H1 (cell line): ENCODE data around the gene OXSR1. TPM values are rescaled to one million over a fixed set of nuclear protein-coding genes. Genes with fewer than 3 reads are reported as not detected.

ENCODE experiments used
- CTCF ChIA-PET: fragments of 300-600 bp; sonication (Branson Sonifier 250); formaldehyde crosslinking; loops from one replicate; lab custom pipeline; 2021; ENCODE audit not compliant: partially characterized antibody; lab: Charles Lee
- POLR2A ChIA-PET: fragments of 300-600 bp; sonication (Branson Sonifier 250); formaldehyde crosslinking; loops from one replicate; lab custom pipeline; 2021; ENCODE audit warnings: inconsistent platforms; ENCODE audit not compliant: partially characterized antibody; lab: Charles Lee
- DNase-seq, 2 experiments: peaks; one replicate each; pipeline versions ENCODE4 v3.0.0 to v3.0.0-alpha.2; 2010 to 2022; ENCODE audit warnings: low spot score in 2 of 2, low read depth in 1 of 2, mixed read lengths in 1 of 2
- FAIRE-seq: peaks from 2 replicates; lab custom pipeline; 2011; peaks lifted over from hg19 to GRCh38; lab: Jason Lieb, UNC
- H2AFZ ChIP-seq: 2 replicates; pipeline ENCODE4 v1.8.1; 2012; ENCODE audit warnings: low read length, inconsistent platforms
- H2AK5ac ChIP-seq: 2 replicates; pipeline ENCODE4 v1.6.1; 2013; ENCODE audit warnings: low read depth, low read length
- H2BK120ac ChIP-seq: replicated peaks from 2 replicates; pipeline ENCODE3; 2013; ENCODE audit warnings: low read depth, low read length, inconsistent platforms
- H2BK12ac ChIP-seq: 2 replicates; pipeline ENCODE4 v1.6.1; 2013; ENCODE audit warnings: low read depth, low read length
- H2BK15ac ChIP-seq: 2 replicates; pipeline ENCODE4 v1.6.1; 2013; ENCODE audit warnings: low read length
- H2BK20ac ChIP-seq: 2 replicates; pipeline ENCODE4 v1.6.1; 2013; ENCODE audit warnings: low read length
- H2BK5ac ChIP-seq: 2 replicates; pipeline ENCODE4 v1.6.1; 2013; ENCODE audit warnings: low read depth, low read length
- H3K14ac ChIP-seq: 2 replicates; pipeline ENCODE4 v1.6.1; 2013; ENCODE audit warnings: inconsistent platforms; ENCODE audit not compliant: insufficient read length
- H3K18ac ChIP-seq: 2 replicates; pipeline ENCODE4 v1.6.1; 2013; ENCODE audit warnings: low read length; ENCODE audit errors: extremely low read depth
- H3K23ac ChIP-seq: 2 replicates; pipeline ENCODE4 v1.6.1; 2013; ENCODE audit warnings: inconsistent platforms; ENCODE audit not compliant: insufficient read length
- H3K23me2 ChIP-seq: 2 replicates; pipeline ENCODE4 v1.6.1; 2013; ENCODE audit warnings: low read depth, low read length
- H3K27ac ChIP-seq: 2 replicates; pipeline ENCODE4 v1.6.1; 2011; ENCODE audit warnings: low read depth, low read length, inconsistent platforms
- H3K27me3 ChIP-seq, 4 experiments: replicated peaks in 1 of 4; 1 replicate in 1 of 4; 2 replicates in 3 of 4; pipeline versions ENCODE4 v1.6.1 to v1.8.1; 2011 to 2013; ENCODE audit warnings: low read length in 3 of 4, mild to moderate bottlenecking in 3 of 4, inconsistent platforms in 2 of 4, mixed read lengths in 2 of 4, moderate library complexity in 1 of 4; ENCODE audit not compliant: control insufficient read depth in 3 of 4, insufficient read depth in 3 of 4; ENCODE audit errors: extremely low read depth in 1 of 4
- H3K36me3 ChIP-seq, 4 experiments: 2 replicates each; pipeline versions ENCODE4 v1.6.1 to v1.8.1; 2011 to 2013; ENCODE audit warnings: mild to moderate bottlenecking in 4 of 4, low read length in 3 of 4, moderate library complexity in 2 of 4, control low read depth in 1 of 4, inconsistent platforms in 1 of 4; ENCODE audit not compliant: insufficient read depth in 4 of 4, control insufficient read depth in 2 of 4
- H3K4ac ChIP-seq: replicated peaks from 2 replicates; pipeline ENCODE3; 2013; ENCODE audit warnings: low read length, low read depth, mixed read lengths, inconsistent platforms; ENCODE audit not compliant: insufficient read length
- H3K4me1 ChIP-seq, 4 experiments: replicated peaks in 1 of 4; 1 replicate in 1 of 4; 2 replicates in 3 of 4; pipeline versions ENCODE4 v1.6.1 to v1.8.1; 2011 to 2013; ENCODE audit warnings: low read length in 3 of 4, inconsistent platforms in 2 of 4, mixed read lengths in 1 of 4; ENCODE audit not compliant: insufficient read depth in 4 of 4, control insufficient read depth in 3 of 4
- H3K4me2 ChIP-seq, 2 experiments: 2 replicates each; pipeline versions ENCODE4 v1.6.1 to v1.8.1; 2011 to 2013; ENCODE audit warnings: low read depth in 2 of 2, low read length in 2 of 2, control low read depth in 1 of 2, inconsistent platforms in 1 of 2, mild to moderate bottlenecking in 1 of 2; ENCODE audit not compliant: insufficient read depth in 1 of 2
- H3K4me3 ChIP-seq, 4 experiments: fragments of 200-600, 300-600 bp in 1 of 4; sonication (generic), shearing (Covaris generic), sonication (Bioruptor Twin) in 1 of 4; 2 replicates each; pipeline versions ENCODE4 v1.5.1 to v1.8.1; 2011 to 2016; ENCODE audit warnings: low read length in 4 of 4, low read depth in 3 of 4, control low read depth in 2 of 4, inconsistent platforms in 2 of 4, mild to moderate bottlenecking in 2 of 4, mixed read lengths in 1 of 4, moderate library complexity in 1 of 4; ENCODE audit not compliant: insufficient read depth in 2 of 4; ENCODE audit errors: extremely low read depth in 1 of 4
- H3K56ac ChIP-seq: replicated peaks from 2 replicates; pipeline ENCODE3; 2013; ENCODE audit warnings: low read depth, mild to moderate bottlenecking, mixed read lengths, low read length, inconsistent platforms; ENCODE audit not compliant: insufficient read length
- H3K79me1 ChIP-seq: 2 replicates; pipeline ENCODE4 v1.6.1; 2013; ENCODE audit warnings: low read depth, low read length, control low read depth
- H3K79me2 ChIP-seq, 2 experiments: 2 replicates each; pipeline versions ENCODE4 v1.6.1 to v1.8.1; 2012 to 2013; ENCODE audit warnings: low read length in 2 of 2, mild to moderate bottlenecking in 2 of 2, inconsistent platforms in 1 of 2; ENCODE audit not compliant: insufficient read depth in 2 of 2, control insufficient read depth in 1 of 2
- H3K9ac ChIP-seq, 4 experiments: replicated peaks in 1 of 4; 1 replicate in 1 of 4; 2 replicates in 3 of 4; pipeline versions ENCODE4 v1.6.1 to v1.8.1; 2011 to 2013; ENCODE audit warnings: low read depth in 3 of 4, low read length in 3 of 4, control low read depth in 2 of 4, mild to moderate bottlenecking in 2 of 4, moderate library complexity in 2 of 4, inconsistent platforms in 1 of 4; ENCODE audit errors: extremely low read depth in 1 of 4
- H3K9me3 ChIP-seq, 2 experiments: 2 replicates each; pipeline versions ENCODE4 v1.6.1 to v1.8.1; 2012 to 2013; ENCODE audit warnings: mild to moderate bottlenecking in 2 of 2, moderate library complexity in 2 of 2, control low read depth in 1 of 2, inconsistent platforms in 1 of 2, low read depth in 1 of 2, low read length in 1 of 2, mixed read lengths in 1 of 2; ENCODE audit not compliant: insufficient read depth in 2 of 2
- H4K20me1 ChIP-seq, 2 experiments: replicated peaks in 1 of 2; 2 replicates each; pipeline versions ENCODE3 to v1.8.1; 2011 to 2013; ENCODE audit warnings: inconsistent platforms in 2 of 2, low read length in 2 of 2, mild to moderate bottlenecking in 1 of 2; ENCODE audit not compliant: insufficient read depth in 2 of 2, control insufficient read depth in 1 of 2
- H4K5ac ChIP-seq: 2 replicates; pipeline ENCODE4 v1.6.1; 2013; ENCODE audit warnings: low read length, low read depth, mixed read lengths, inconsistent platforms; ENCODE audit not compliant: insufficient read length
- H4K8ac ChIP-seq: 2 replicates; pipeline ENCODE4 v1.8.0; 2013; ENCODE audit warnings: mild to moderate bottlenecking, moderate library complexity, low read length, inconsistent platforms; ENCODE audit not compliant: insufficient read depth; ENCODE audit errors: extremely low read depth
- H4K91ac ChIP-seq: replicated peaks from 2 replicates; pipeline ENCODE3; 2013; ENCODE audit warnings: low read length, mixed read lengths, inconsistent platforms; ENCODE audit not compliant: insufficient read length
- ATF3 ChIP-seq: IDR thresholded peaks from 2 replicates; pipeline ENCODE4 v1.6.1; 2011; ENCODE audit warnings: low read depth, mild to moderate bottlenecking, low read length; ENCODE audit not compliant: insufficient read depth
- CBX8 ChIP-seq: fragments of 300-800, 300-1000 bp; sonication (generic); IDR thresholded peaks from 2 replicates; pipeline ENCODE4 v1.7.1; 2016; ENCODE audit warnings: low read depth, low read length, borderline replicate concordance
- CTCF ChIP-seq, 3 experiments: IDR thresholded peaks; 1 replicate in 2 of 3; 2 replicates in 1 of 3; pipeline versions ENCODE4 v1.5.1 to v1.6.1; 2011; ENCODE audit warnings: low read length in 3 of 3, mild to moderate bottlenecking in 3 of 3, inconsistent platforms in 2 of 3, low read depth in 1 of 3, moderate library complexity in 1 of 3; ENCODE audit not compliant: insufficient read depth in 1 of 3; ENCODE audit errors: control extremely low read depth in 1 of 3
- EGR1 ChIP-seq: IDR thresholded peaks from 2 replicates; pipeline ENCODE4 v1.6.1; 2011; ENCODE audit warnings: low read depth, low read length, borderline replicate concordance
- FOSL1 ChIP-seq: IDR thresholded peaks from 2 replicates; pipeline ENCODE4 v1.6.1; 2011; ENCODE audit warnings: mild to moderate bottlenecking, low read depth, low read length, moderate library complexity; ENCODE audit not compliant: insufficient read depth
- HDAC6 ChIP-seq: IDR thresholded peaks from one replicate; pipeline ENCODE4 v1.7.1; 2012; ENCODE audit warnings: low read depth, mild to moderate bottlenecking, inconsistent platforms, low read length, moderate library complexity
- KDM5A ChIP-seq: fragments of 200-600 bp; IDR thresholded peaks from 2 replicates; pipeline ENCODE4 v1.7.1; 2012; ENCODE audit warnings: mild to moderate bottlenecking, low read length, inconsistent platforms, mixed read lengths
- RFX5 ChIP-seq: IDR thresholded peaks from 2 replicates; pipeline ENCODE4 v1.6.1; 2011; ENCODE audit warnings: low read depth, low read length, improper control_type of control experiment, borderline replicate concordance
- SIRT6 ChIP-seq: IDR thresholded peaks from one replicate; pipeline ENCODE4 v1.7.1; 2012; ENCODE audit warnings: low read length, inconsistent platforms
- SIX5 ChIP-seq: IDR thresholded peaks from 2 replicates; pipeline ENCODE4 v1.6.1; 2011; ENCODE audit warnings: mild to moderate bottlenecking, low read depth, low read length
- SP4 ChIP-seq: IDR thresholded peaks from 2 replicates; pipeline ENCODE4 v1.6.1; 2012; ENCODE audit warnings: low read length, inconsistent platforms
- TCF12 ChIP-seq: IDR thresholded peaks from 2 replicates; pipeline ENCODE4 v1.6.1; 2011; ENCODE audit warnings: low read depth, mild to moderate bottlenecking, low read length
- WGBS, 2 experiments: shearing (Covaris generic) in 1 of 2; methylation state at CpG; one replicate each; pipeline versions ENCODE4 v1.1.6 to v1.1.7; 2013 to 2015; ENCODE audit warnings: low lambda C conversion rate in 2 of 2, mixed read lengths in 2 of 2, inconsistent platforms in 1 of 2, low coverage in 1 of 2, missing lambda C conversion rate in 1 of 2; ENCODE audit not compliant: insufficient replicate concordance in 2 of 2, insufficient coverage in 1 of 2, insufficient read length in 1 of 2; ENCODE audit errors: extremely low coverage in 1 of 2, missing lambda C conversion rate in 1 of 2; 5-methylcytosine and 5-hydroxymethylcytosine counted together
- polyA plus RNA-seq, 7 experiments: library from polyadenylated mRNA; depleted of rRNA in 3 of 7; stranded (reverse) in 5 of 7; unstranded in 2 of 7; fragments of >200 nt in 5 of 7; fragments of 200-250 nt in 2 of 7; gene quantifications; 1 replicate in 5 of 7; 2 replicates in 1 of 7; 4 replicates in 1 of 7; pipeline versions ENCODE4 v1.2.1 to v1.2.3, GENCODE V29; 2011 to 2013; ENCODE audit warnings: missing spikeins in 2 of 7, mixed read lengths in 2 of 7
- total RNA-seq: library from RNA; stranded (reverse); fragmentation: NEBNext Ultra II Directional; extraction: Animal tissue kit (Norgen Biotek cat#: 25700); gene quantifications from 2 replicates; pipeline ENCODE4 v1.2.1, GENCODE V29; 2021

OXSR1 gene
- total and polyA plus RNA-seq, 2 of the 8 experiments (the other 6 are each of a cell fraction or from before 2014, with no cell fraction given): 25.1 to 47.0 TPM

DNA sequence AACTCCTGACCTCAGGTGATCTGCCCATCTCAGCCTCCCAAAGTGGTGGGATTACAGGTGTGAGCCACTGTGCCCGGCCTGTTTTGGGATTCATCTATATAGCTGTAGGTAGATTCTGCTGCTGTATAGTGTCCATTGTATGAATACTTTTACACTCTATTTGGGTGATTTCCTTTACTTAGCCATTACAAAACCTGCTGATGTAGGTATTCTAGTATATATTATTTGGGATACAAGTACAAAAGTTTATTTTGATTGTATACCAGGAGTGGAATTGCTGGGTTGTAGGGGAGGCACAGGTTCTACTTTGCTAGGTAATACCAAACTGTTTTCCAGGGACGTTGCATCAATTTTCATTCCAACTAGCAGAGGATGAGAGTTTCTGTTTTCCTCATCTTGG is 9.5 kb upstream of the OXSR1 start:
- no peak overlapping the region for H2BK120ac ChIP-seq
- H3K56ac ChIP-seq: no peak overlapping the region
- no peak overlapping the region for H4K91ac ChIP-seq
- ChIA-PET POLR2A (interaction anchor here (2.7 kb wide), 1 partner anchor 10 kb away, joined by 11 read pairs; the partner anchor contains the start of gene OXSR1), CTCF (interaction anchor here (1.4 to 10.9 kb wide), 2 partner anchors 16 to 23 kb away, joined by 3 to 52 read pairs; partner anchors contain the start of genes ACAA1 and MYD88)
- no peak overlapping the region for H2BK15ac ChIP-seq
- no peaks in the 10 kb centered on the region for H3K27me3 ChIP-seq
- H3K79me2 ChIP-seq: no peaks in the 10 kb centered on the region
- no peak overlapping the region for H4K5ac ChIP-seq
- H3K79me1 ChIP-seq: no peaks in the 10 kb centered on the region
- no peak overlapping the region for H3K23ac ChIP-seq
- H4K8ac ChIP-seq: no peak overlapping the region
- H2BK5ac ChIP-seq: no peak overlapping the region
- no peak overlapping the region for H3K27ac ChIP-seq
- no peaks in the 10 kb centered on the region for H3K9me3 ChIP-seq
- H3K4me1 ChIP-seq: no peaks in the 10 kb centered on the region; a peak in 1 of 7 replicates
- no peak overlapping the region for H2BK12ac ChIP-seq
- FAIRE-seq (no peak), DNase-seq (no peak)
- no peaks in the 10 kb centered on the region for H4K20me1 ChIP-seq
- no peak overlapping the region for H3K4me2 ChIP-seq
- no peak overlapping the region for H3K4ac ChIP-seq
- no peaks in the 10 kb centered on the region for H3K23me2 ChIP-seq
- no peak overlapping the region for H3K14ac ChIP-seq
- no peak overlapping the region for H2AK5ac ChIP-seq
- H3K9ac ChIP-seq: no peak overlapping the region
- WGBS, 2 experiments: 84% methylated on average over 2 of the region's 2 CpGs; no CpG with 5 or more reads in 1 of the 2 experiments
- H3K18ac ChIP-seq: no peak overlapping the region
- no peak overlapping the region for H2BK20ac ChIP-seq
- H3K36me3 ChIP-seq: no peaks in the 10 kb centered on the region
- no peak overlapping the region for H3K4me3 ChIP-seq
- no peak overlapping the region for H2AFZ ChIP-seq
- TF ChIP-seq ATF3 (no peak), EGR1 (no peak), CBX8 (no peak), CTCF (IDR thresholded peaks at IDR 0.05; ENCODE audit: control extremely low read depth in 1 of 3, insufficient read depth in 1 of 3, low read depth in 1 of 3, low read length in 3 of 3) (no peak), SIX5 (no peak), SIRT6 (no peak), FOSL1 (no peak), TCF12 (no peak), HDAC6 (no peak), KDM5A (no peak), SP4 (no peak), RFX5 (no peak)
